ENCODE data around the gene PKLR.

PKLR gene

GRCh38 chr1:155326631-155327037 is 25.4 kb upstream of the PKLR start:
- no peak for DNase-seq (ENCODE audit: low read depth)
- TF ChIP-seq CTCF (IDR thresholded peaks at IDR 0.05; ENCODE audit: insufficient read depth, low read depth, low read length, missing control alignments) = no peak
- H3K4me3 ChIP-seq (ENCODE audit: low read length) = no peak overlapping the region

- TF ChIP-seq CTCF (IDR thresholded peaks at IDR 0.05; ENCODE audit: insufficient read depth, low read depth, low read length, missing control alignments) = no peak
- no peak overlapping the region for H3K4me3 ChIP-seq (ENCODE audit: low read length)
- no peak for DNase-seq (ENCODE audit: low read depth)
Measured at GRCh38 chr1:155326020-155326526, 24.8 kb upstream of the PKLR start.

GRCh38 chr1:155325603-155325893 is 24.3 kb upstream of the PKLR start:
- no peak for TF ChIP-seq CTCF (IDR thresholded peaks at IDR 0.05; ENCODE audit: insufficient read depth, low read depth, low read length, missing control alignments)
- no peak for DNase-seq (ENCODE audit: low read depth)
- H3K4me3 ChIP-seq (ENCODE audit: low read length) = peak overlapping the region; percentile 92

- TF ChIP-seq CTCF (IDR thresholded peaks at IDR 0.05; ENCODE audit: insufficient read depth, low read depth, low read length, missing control alignments) = peak; percentile 57
- H3K4me3 ChIP-seq (ENCODE audit: low read length) = peak overlapping the region; percentile 92
- peak; percentile 61 for DNase-seq (ENCODE audit: low read depth)
Measured at GRCh38 chr1:155324717-155325602, 23.7 kb upstream of the PKLR start.

GRCh38 chr1:155324037-155324716 is 22.9 kb upstream of the PKLR start:
- peak; percentile 97 for DNase-seq (ENCODE audit: low read depth)
- peak overlapping the region; percentile 92 for H3K4me3 ChIP-seq (ENCODE audit: low read length)
- TF ChIP-seq CTCF (IDR thresholded peaks at IDR 0.05; ENCODE audit: insufficient read depth, low read depth, low read length, missing control alignments) = no peak

- H3K4me3 ChIP-seq (ENCODE audit: low read length) = peak overlapping the region; percentile 92
- no peak for TF ChIP-seq CTCF (IDR thresholded peaks at IDR 0.05; ENCODE audit: insufficient read depth, low read depth, low read length, missing control alignments)
- peak; percentile 90 for DNase-seq (ENCODE audit: low read depth)
Measured at GRCh38 chr1:155323729-155324036, 22.4 kb upstream of the PKLR start.

Measured in epithelial cell of esophagus (primary cell).